Glutamatergic neuron (in vitro differentiated cells): ENCODE results near the gene NPFFR1. TPM values are rescaled to one million over a fixed set of nuclear protein-coding genes. Genes with fewer than 3 reads are reported as not detected.

Experiments
- DNase-seq: peaks from one replicate; pipeline ENCODE4 v3.0.0; 2022
- H3K27ac Mint-ChIP-seq: one replicate; pipeline ENCODE4 v1.8.0; 2020; ENCODE audit warnings: mild to moderate bottlenecking, mixed read lengths, inconsistent platforms; ENCODE audit not compliant: unreplicated experiment
- H3K27me3 Mint-ChIP-seq: one replicate; pipeline ENCODE4 v1.8.0; 2020; ENCODE audit warnings: mild to moderate bottlenecking, moderate library complexity, mixed read lengths, inconsistent platforms; ENCODE audit not compliant: unreplicated experiment
- H3K36me3 Mint-ChIP-seq: one replicate; pipeline ENCODE4 v1.8.0; 2020; ENCODE audit warnings: mild to moderate bottlenecking, mixed read lengths, inconsistent platforms; ENCODE audit not compliant: unreplicated experiment
- H3K4me1 Mint-ChIP-seq: one replicate; pipeline ENCODE4 v1.8.0; 2020; ENCODE audit warnings: mild to moderate bottlenecking, low read depth, mixed read lengths, inconsistent platforms; ENCODE audit not compliant: unreplicated experiment
- H3K4me3 Mint-ChIP-seq: one replicate; pipeline ENCODE4 v1.8.0; 2020; ENCODE audit warnings: mild to moderate bottlenecking, mixed read lengths, inconsistent platforms; ENCODE audit not compliant: unreplicated experiment
- H3K9me3 Mint-ChIP-seq: one replicate; pipeline ENCODE4 v1.8.0; 2020; ENCODE audit warnings: mild to moderate bottlenecking, moderate library complexity, mixed read lengths, inconsistent platforms; ENCODE audit not compliant: unreplicated experiment
- total RNA-seq: library from RNA; stranded (reverse); fragmentation: NEBNext Ultra II Directional; extraction: Animal tissue kit (Norgen Biotek cat#: 25700); gene quantifications from one replicate; pipeline ENCODE4 v1.2.1, GENCODE V29; 2021; ENCODE audit not compliant: unreplicated experiment
- TF ChIP-seq, protein P1 (sequence below): fragments of 200-600 bp; sonication (generic); IDR thresholded peaks from one replicate; pipeline ENCODE4 v1.5.0; 2021; ENCODE audit not compliant: partially characterized antibody, unreplicated experiment

The NPFFR1 gene
- total RNA-seq, 1 donor from 2014 or later, result not detected

GRCh38 chr10:70272925-70273316 is 10.9 kb downstream of the NPFFR1 start:
- H3K4me1 Mint-ChIP-seq, result no peaks in the 10 kb centered on the region
- H3K36me3 Mint-ChIP-seq, result peaks cover 5% of the 10 kb centered on the region
- no peak overlapping the region for H3K27ac Mint-ChIP-seq
- no peak for DNase-seq
- TF ChIP-seq, protein P1, sequence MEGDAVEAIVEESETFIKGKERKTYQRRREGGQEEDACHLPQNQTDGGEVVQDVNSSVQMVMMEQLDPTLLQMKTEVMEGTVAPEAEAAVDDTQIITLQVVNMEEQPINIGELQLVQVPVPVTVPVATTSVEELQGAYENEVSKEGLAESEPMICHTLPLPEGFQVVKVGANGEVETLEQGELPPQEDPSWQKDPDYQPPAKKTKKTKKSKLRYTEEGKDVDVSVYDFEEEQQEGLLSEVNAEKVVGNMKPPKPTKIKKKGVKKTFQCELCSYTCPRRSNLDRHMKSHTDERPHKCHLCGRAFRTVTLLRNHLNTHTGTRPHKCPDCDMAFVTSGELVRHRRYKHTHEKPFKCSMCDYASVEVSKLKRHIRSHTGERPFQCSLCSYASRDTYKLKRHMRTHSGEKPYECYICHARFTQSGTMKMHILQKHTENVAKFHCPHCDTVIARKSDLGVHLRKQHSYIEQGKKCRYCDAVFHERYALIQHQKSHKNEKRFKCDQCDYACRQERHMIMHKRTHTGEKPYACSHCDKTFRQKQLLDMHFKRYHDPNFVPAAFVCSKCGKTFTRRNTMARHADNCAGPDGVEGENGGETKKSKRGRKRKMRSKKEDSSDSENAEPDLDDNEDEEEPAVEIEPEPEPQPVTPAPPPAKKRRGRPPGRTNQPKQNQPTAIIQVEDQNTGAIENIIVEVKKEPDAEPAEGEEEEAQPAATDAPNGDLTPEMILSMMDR, result peak; percentile 75
- peaks cover 1% of the 10 kb centered on the region for H3K27me3 Mint-ChIP-seq
- H3K4me3 Mint-ChIP-seq, result no peak overlapping the region
- no peaks in the 10 kb centered on the region for H3K9me3 Mint-ChIP-seq

DNA sequence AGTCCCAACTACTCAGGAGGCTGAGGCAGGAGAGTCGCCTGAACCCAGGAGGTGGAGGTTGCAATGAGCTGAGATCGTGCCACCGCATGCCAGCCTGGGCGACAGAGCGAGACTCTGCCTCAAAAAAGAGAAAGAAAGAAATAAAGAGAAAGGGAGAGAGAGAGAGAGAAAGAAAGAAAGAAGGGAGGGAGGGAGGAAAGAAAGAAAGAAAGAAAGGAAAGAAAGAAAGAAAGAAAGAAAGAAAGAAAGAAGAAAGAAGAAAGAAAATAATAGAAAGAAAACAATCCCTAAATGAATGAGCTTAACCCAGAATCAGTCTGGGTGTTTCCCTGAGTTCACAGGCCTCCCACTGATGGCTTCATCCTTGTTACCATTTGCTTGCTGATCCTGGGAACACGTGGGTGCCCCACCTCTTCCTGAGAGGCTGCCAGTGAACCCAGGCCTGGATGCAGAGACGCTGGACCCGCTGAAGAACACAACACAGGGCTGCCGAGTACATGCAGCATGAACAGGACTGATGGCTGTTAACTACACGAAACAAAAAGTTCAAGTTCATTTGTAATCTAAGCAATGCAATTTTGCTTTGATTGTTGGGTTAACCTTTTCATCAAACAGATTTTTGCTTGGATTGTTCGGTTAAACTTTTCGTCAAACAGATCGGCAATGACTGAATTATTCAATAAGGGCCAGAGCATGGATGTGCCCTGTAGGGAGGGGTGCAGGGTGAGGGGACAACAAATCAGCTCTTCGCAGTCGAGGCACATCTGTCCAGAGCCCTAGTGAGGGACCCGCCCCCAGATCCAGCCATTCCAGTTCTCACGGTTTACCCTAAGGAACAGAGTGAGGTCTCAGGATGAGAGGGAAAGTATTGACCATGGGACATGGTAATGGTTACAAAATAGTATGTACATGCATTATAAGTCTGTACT is 11.5 kb downstream of the NPFFR1 start:
- Mint-ChIP-seq H3K27me3 (peaks cover 1% of the 10 kb centered on the region), H3K4me3 (no peak overlapping the region), H3K36me3 (peaks cover 5% of the 10 kb centered on the region), H3K4me1 (no peaks in the 10 kb centered on the region), H3K27ac (no peak overlapping the region), H3K9me3 (no peaks in the 10 kb centered on the region)
- TF ChIP-seq, protein P1, result no peak
- no peak for DNase-seq

DNA sequence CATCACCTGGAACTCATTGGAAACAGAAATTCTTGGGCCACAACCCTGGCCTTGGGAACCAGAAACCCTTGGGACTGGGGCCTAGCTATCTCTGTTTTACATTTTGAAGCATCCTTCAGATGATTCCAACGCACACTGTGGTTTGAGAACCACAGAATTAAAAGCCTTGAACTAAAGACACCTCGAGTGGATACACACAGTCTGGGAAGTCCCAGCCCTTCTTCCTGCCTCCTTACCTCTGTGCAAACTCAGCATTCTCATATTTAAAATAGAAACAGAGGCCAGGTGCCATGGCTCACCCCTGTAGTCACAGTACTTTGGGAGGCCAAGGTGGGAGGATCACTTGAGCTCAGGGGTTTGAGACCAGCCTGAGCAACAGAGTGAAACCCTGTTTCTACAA is 12.9 kb downstream of the NPFFR1 start:
- Mint-ChIP-seq H3K4me1 (no peaks in the 10 kb centered on the region), H3K36me3 (peaks cover 8% of the 10 kb centered on the region), H3K27me3 (peaks cover 1% of the 10 kb centered on the region), H3K9me3 (no peaks in the 10 kb centered on the region), H3K4me3 (no peak overlapping the region), H3K27ac (no peak overlapping the region)
- TF ChIP-seq, protein P1, result no peak
- no peak for DNase-seq

- peaks cover 1% of the 10 kb centered on the region for H3K27me3 Mint-ChIP-seq
- no peaks in the 10 kb centered on the region for H3K9me3 Mint-ChIP-seq
- no peak overlapping the region for H3K4me3 Mint-ChIP-seq
- H3K27ac Mint-ChIP-seq, result no peak overlapping the region
- H3K36me3 Mint-ChIP-seq, result peaks cover 4% of the 10 kb centered on the region
- DNase-seq, result no peak
- TF ChIP-seq, protein P1, result no peak
- no peaks in the 10 kb centered on the region for H3K4me1 Mint-ChIP-seq
These were observed 14.1 kb downstream of the NPFFR1 start for GRCh38 chr10:70269741-70270140.

DNA sequence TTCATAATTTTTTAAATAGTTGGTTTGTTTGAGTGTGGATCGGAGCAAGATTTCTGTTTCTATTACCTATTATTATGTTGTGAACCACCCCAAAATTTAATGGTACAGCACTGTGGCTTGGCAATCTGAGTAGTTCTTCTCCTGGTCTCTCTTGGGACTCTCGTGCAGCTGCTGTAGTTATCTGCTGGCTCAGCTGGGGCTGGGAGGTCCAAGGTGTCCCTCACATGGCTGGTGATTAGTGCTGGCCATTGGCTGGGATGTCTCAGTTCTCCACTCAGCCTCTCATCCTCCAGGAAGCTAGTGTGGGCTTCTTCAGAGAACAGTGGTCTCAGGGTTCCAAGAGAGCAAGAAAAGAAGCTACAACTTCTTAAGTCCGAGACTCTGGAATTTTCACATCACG is 15.4 kb downstream of the NPFFR1 start:
- H3K4me3 Mint-ChIP-seq, result no peak overlapping the region
- DNase-seq, result no peak
- H3K36me3 Mint-ChIP-seq, result peaks cover 4% of the 10 kb centered on the region
- no peak overlapping the region for H3K27ac Mint-ChIP-seq
- TF ChIP-seq, protein P1, result no peak
- H3K27me3 Mint-ChIP-seq, result peaks cover 4% of the 10 kb centered on the region
- H3K4me1 Mint-ChIP-seq, result no peaks in the 10 kb centered on the region
- H3K9me3 Mint-ChIP-seq, result no peaks in the 10 kb centered on the region
